Fibroblast of gingiva (primary cell): ENCODE data around the gene CUBN.
"Not testable (repeated sequence)": the region's sequence is repeated elsewhere in the genome, so short reads cannot be mapped to it uniquely, and the experiment has no call there.

ENCODE experiments used
- DNase-seq: peaks from one replicate; pipeline ENCODE4 v3.0.0-alpha.2; 2011; ENCODE audit warnings: low read depth

CUBN gene

GRCh38 chr10:17038627-17039026 is 91.0 kb downstream of the CUBN start:
- peak; percentile 99 for DNase-seq

- no peak for DNase-seq
Observed at GRCh38 chr10:17037910-17038309, 91.7 kb downstream of the CUBN start.

GRCh38 chr10:17035446-17035845 is 94.2 kb downstream of the CUBN start:
- DNase-seq = no peak

- DNase-seq = peak; percentile 43
Observed at GRCh38 chr10:17033529-17034260, 95.9 kb downstream of the CUBN start.

GRCh38 chr10:17031637-17032635 is 97.7 kb downstream of the CUBN start:
- DNase-seq = peak; percentile 38

- peak; percentile 69 for DNase-seq
Observed at GRCh38 chr10:17029581-17030271, 99.9 kb downstream of the CUBN start.

- no peak for DNase-seq
Observed at GRCh38 chr10:17029239-17029580, 100.4 kb downstream of the CUBN start.

- DNase-seq = no peak
Observed at GRCh38 chr10:17028798-17029197, 100.8 kb downstream of the CUBN start.

GRCh38 chr10:17026686-17027485 is 102.7 kb downstream of the CUBN start:
- DNase-seq = peak; percentile 69

GRCh38 chr10:17025444-17026295 is 103.9 kb downstream of the CUBN start:
- DNase-seq = peak; percentile 92

GRCh38 chr10:17024461-17024860 is 105.2 kb downstream of the CUBN start:
- DNase-seq = no peak

GRCh38 chr10:17023386-17024298 is 106.0 kb downstream of the CUBN start:
- peak; percentile 98 for DNase-seq

GRCh38 chr10:17022896-17023295 is 106.7 kb downstream of the CUBN start:
- peak; percentile 78 for DNase-seq

- no peak for DNase-seq
Observed at GRCh38 chr10:17022466-17022825, 107.2 kb downstream of the CUBN start.

- DNase-seq = no peak
Observed at GRCh38 chr10:17021656-17022465, 107.8 kb downstream of the CUBN start.

- DNase-seq = no peak
Observed at GRCh38 chr10:17019696-17020095, 109.9 kb downstream of the CUBN start.

GRCh38 chr10:17013131-17013983 is 116.3 kb downstream of the CUBN start:
- DNase-seq = not testable (repeated sequence)

- DNase-seq = not testable (repeated sequence)
Observed at GRCh38 chr10:17012731-17013130, 116.9 kb downstream of the CUBN start.
